GM21447 (cell line): Measurements from ENCODE around the gene PNPLA6.
A peak's percentile ranks its signal among the peaks of the same experiment; 100 is the strongest.

ENCODE experiments used
- ATAC-seq: cut with Tn5 transposase; IDR thresholded peaks from one replicate; pipeline ENCODE4 v1.9.1; 2021; ENCODE audit not compliant: unreplicated experiment

PNPLA6 gene

GRCh38 chr19:7515110-7515644 is 20.3 kb upstream of the PNPLA6 start:
- ATAC-seq = no peak

- no peak for ATAC-seq
Measured at GRCh38 chr19:7515645-7516151, 19.8 kb upstream of the PNPLA6 start, which contains the start of gene ZNF358. Gene ZNF358, plus strand, starts transcription at chr19:7516103. Its CDS starts 3,140 bp downstream, at chr19:7519243.

GRCh38 chr19:7516333-7516732 is 19.2 kb upstream of the PNPLA6 start:
- ATAC-seq = no peak

- no peak for ATAC-seq
Measured at GRCh38 chr19:7516878-7517277, 18.6 kb upstream of the PNPLA6 start.

GRCh38 chr19:7519361-7520130 is 16.0 kb upstream of the PNPLA6 start:
- no peak for ATAC-seq

- no peak for ATAC-seq
Measured at GRCh38 chr19:7520131-7521051, 15.1 kb upstream of the PNPLA6 start.

GRCh38 chr19:7521551-7522071 is 13.9 kb upstream of the PNPLA6 start:
- ATAC-seq = no peak

GRCh38 chr19:7522072-7522922 is 13.2 kb upstream of the PNPLA6 start, which contains the start of gene MCOLN1:
Gene MCOLN1, plus strand, starts transcription at chr19:7522624. Its CDS starts 127 bp downstream, at chr19:7522751.
- peak; percentile 67 for ATAC-seq

- no peak for ATAC-seq
Measured at GRCh38 chr19:7522923-7523667, 12.4 kb upstream of the PNPLA6 start.

GRCh38 chr19:7524523-7524922 is 11.0 kb upstream of the PNPLA6 start:
- no peak for ATAC-seq

GRCh38 chr19:7524992-7525739 is 10.4 kb upstream of the PNPLA6 start:
- ATAC-seq = no peak

GRCh38 chr19:7526059-7526929 is 9.2 kb upstream of the PNPLA6 start:
- ATAC-seq = no peak

GRCh38 chr19:7527516-7528191 is 7.9 kb upstream of the PNPLA6 start:
- ATAC-seq = no peak

- no peak for ATAC-seq
Measured at GRCh38 chr19:7528192-7528519, 7.4 kb upstream of the PNPLA6 start.

- no peak for ATAC-seq
Measured at GRCh38 chr19:7528522-7529245, 6.8 kb upstream of the PNPLA6 start.

GRCh38 chr19:7529246-7529600 is 6.3 kb upstream of the PNPLA6 start:
- no peak for ATAC-seq
